ENCODE data around the gene EPB41L4B.

Gene EPB41L4B

GRCh38 chr9:109176963-109177362, 143.9 kb downstream of the EPB41L4B start:
- Histone ChIP-seq H3K4me3 (ENCODE audit: severe bottlenecking) (no peak overlapping the region), H3K4me1 (ENCODE audit: insufficient read depth, poor library complexity, severe bottlenecking) (no peaks in the 10 kb centered on the region), H3K27me3 (ENCODE audit: insufficient read depth, poor library complexity, severe bottlenecking) (no peaks in the 10 kb centered on the region), H3K36me3 (ENCODE audit: low read depth) (no peaks in the 10 kb centered on the region), H3K27ac (ENCODE audit: poor library complexity, severe bottlenecking) (no peak overlapping the region), H3K9me3 (ENCODE audit: severe bottlenecking) (no peaks in the 10 kb centered on the region)
- ATAC-seq (ENCODE audit: low read depth) (no peak), DNase-seq (ENCODE audit: low spot score) (no peak)
- TF ChIP-seq CTCF (IDR thresholded peaks at IDR 0.05; ENCODE audit: poor library complexity, severe bottlenecking): no peak

GRCh38 chr9:109176386-109176785, 144.5 kb downstream of the EPB41L4B start:
- no peak for DNase-seq (ENCODE audit: low spot score)
- Histone ChIP-seq H3K9me3 (ENCODE audit: severe bottlenecking) (no peaks in the 10 kb centered on the region), H3K27me3 (ENCODE audit: insufficient read depth, poor library complexity, severe bottlenecking) (no peaks in the 10 kb centered on the region), H3K4me1 (ENCODE audit: insufficient read depth, poor library complexity, severe bottlenecking) (no peaks in the 10 kb centered on the region), H3K27ac (ENCODE audit: poor library complexity, severe bottlenecking) (no peak overlapping the region), H3K36me3 (ENCODE audit: low read depth) (no peaks in the 10 kb centered on the region), H3K4me3 (ENCODE audit: severe bottlenecking) (no peak overlapping the region)
- ATAC-seq (ENCODE audit: low read depth): no peak
- TF ChIP-seq CTCF (IDR thresholded peaks at IDR 0.05; ENCODE audit: poor library complexity, severe bottlenecking): no peak

GRCh38 chr9:109172935-109173334, 147.9 kb downstream of the EPB41L4B start:
- no peak overlapping the region for H3K4me3 ChIP-seq (ENCODE audit: severe bottlenecking)
- no peak for DNase-seq (ENCODE audit: low spot score)
- H3K4me1 ChIP-seq (ENCODE audit: insufficient read depth, poor library complexity, severe bottlenecking): no peaks in the 10 kb centered on the region
- no peaks in the 10 kb centered on the region for H3K9me3 ChIP-seq (ENCODE audit: severe bottlenecking)
- no peak for ATAC-seq (ENCODE audit: low read depth)
- no peak for TF ChIP-seq CTCF (IDR thresholded peaks at IDR 0.05; ENCODE audit: poor library complexity, severe bottlenecking)
- H3K27me3 ChIP-seq (ENCODE audit: insufficient read depth, poor library complexity, severe bottlenecking): no peaks in the 10 kb centered on the region
- H3K36me3 ChIP-seq (ENCODE audit: low read depth): no peaks in the 10 kb centered on the region
- H3K27ac ChIP-seq (ENCODE audit: poor library complexity, severe bottlenecking): no peak overlapping the region

GRCh38 chr9:109171926-109172325, 148.9 kb downstream of the EPB41L4B start:
- no peak for ATAC-seq (ENCODE audit: low read depth)
- TF ChIP-seq CTCF (IDR thresholded peaks at IDR 0.05; ENCODE audit: poor library complexity, severe bottlenecking): no peak
- no peaks in the 10 kb centered on the region for H3K4me1 ChIP-seq (ENCODE audit: insufficient read depth, poor library complexity, severe bottlenecking)
- DNase-seq (ENCODE audit: low spot score): no peak
- no peak overlapping the region for H3K27ac ChIP-seq (ENCODE audit: poor library complexity, severe bottlenecking)
- no peaks in the 10 kb centered on the region for H3K9me3 ChIP-seq (ENCODE audit: severe bottlenecking)
- H3K27me3 ChIP-seq (ENCODE audit: insufficient read depth, poor library complexity, severe bottlenecking): peaks cover 4% of the 10 kb centered on the region
- no peak overlapping the region for H3K4me3 ChIP-seq (ENCODE audit: severe bottlenecking)
- H3K36me3 ChIP-seq (ENCODE audit: low read depth): no peaks in the 10 kb centered on the region

- H3K4me3 ChIP-seq (ENCODE audit: severe bottlenecking): no peak overlapping the region
- no peaks in the 10 kb centered on the region for H3K4me1 ChIP-seq (ENCODE audit: insufficient read depth, poor library complexity, severe bottlenecking)
- no peak for DNase-seq (ENCODE audit: low spot score)
- H3K27ac ChIP-seq (ENCODE audit: poor library complexity, severe bottlenecking): no peak overlapping the region
- ATAC-seq (ENCODE audit: low read depth): no peak; the same call in 2 of the 3 replicates
- no peaks in the 10 kb centered on the region for H3K36me3 ChIP-seq (ENCODE audit: low read depth)
- no peak for TF ChIP-seq CTCF (IDR thresholded peaks at IDR 0.05; ENCODE audit: poor library complexity, severe bottlenecking)
- no peaks in the 10 kb centered on the region for H3K9me3 ChIP-seq (ENCODE audit: severe bottlenecking)
- H3K27me3 ChIP-seq (ENCODE audit: insufficient read depth, poor library complexity, severe bottlenecking): peaks cover 4% of the 10 kb centered on the region
Measured at GRCh38 chr9:109168170-109168569, 152.7 kb downstream of the EPB41L4B start.

All from RWPE2 (cell line).